Fibroblast of lung (primary cell): ENCODE data around the gene AMBRA1.

Experiments
- CTCF ChIP-seq, 2 donors: IDR thresholded peaks in 1 of 2; conservative IDR thresholded peaks in 1 of 2; 1 replicate in 1 of 2; 2 replicates in 1 of 2; pipeline ENCODE4 v1.5.1; 2011 to 2012; ENCODE audit warnings: low read length in 2 of 2, control low read depth in 1 of 2, inconsistent platforms in 1 of 2, low read depth in 1 of 2, mild to moderate bottlenecking in 1 of 2
- EZH2 ChIP-seq: IDR thresholded peaks from 2 replicates; pipeline ENCODE4 v1.5.1; 2012; ENCODE audit warnings: low read length, control low read depth, mild to moderate bottlenecking; ENCODE audit errors: missing control alignments

- TF ChIP-seq CTCF (conservative IDR thresholded peaks at IDR 0.05 in 1 of 2, IDR thresholded peaks at IDR 0.05 in 1 of 2; ENCODE audit: low read depth in 1 of 2, low read length in 2 of 2) (no peak), EZH2 (no peak)
Observed at GRCh38 chr11:46363455-46364005, 230.3 kb downstream of the AMBRA1 start.
